ENCODE measurements around the gene TRIM32. TPM values are rescaled to one million over a fixed set of nuclear protein-coding genes. Genes with fewer than 3 reads are reported as not detected.

The TRIM32 gene
- total and polyA plus RNA-seq, 2 of the 13 experiments (the other 11 are each of a cell fraction or from before 2014, with no cell fraction given), result 6.5 to 7.7 TPM

DNA sequence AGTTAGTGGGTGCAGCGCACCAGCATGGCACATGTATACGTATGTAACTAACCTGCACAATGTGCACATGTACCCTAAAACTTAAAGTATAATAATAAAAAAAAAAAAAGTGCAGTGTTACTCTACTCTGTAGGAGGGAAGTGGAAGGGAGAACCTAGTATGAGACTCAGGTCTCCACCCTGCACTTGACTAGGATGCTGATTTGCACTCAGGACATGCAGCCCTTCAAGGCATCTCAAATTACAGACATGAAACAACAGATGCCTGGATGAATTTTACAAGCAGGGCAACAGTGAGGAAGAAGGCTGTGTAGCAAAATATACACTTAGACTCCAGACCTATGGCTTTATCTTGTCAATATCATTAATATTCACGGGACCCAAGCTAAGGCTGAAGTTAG is 16.5 kb downstream of the TRIM32 start:
- H3K4me2 ChIP-seq (ENCODE audit: low read depth, low read length), result no peak overlapping the region
- DNase-seq (ENCODE audit: low spot score) (no peak), ATAC-seq (no peak), FAIRE-seq (no peak)
- in situ Hi-C loops (cut with HindIII; ENCODE audit: extremely low pct_ligation_motif_present, low pct_unique_long_range_greater_than_20kb), result no loop called here
- H3K27ac ChIP-seq (ENCODE audit: extremely low read length, insufficient read depth, low read length), result no peak overlapping the region
- no peaks in the 10 kb centered on the region for H3K9me3 ChIP-seq (ENCODE audit: low read length)
- intact Hi-C loops (cut with micrococcal nuclease; ENCODE audit: unreplicated experiment), result no loop called here
- no peak overlapping the region for H3K9ac ChIP-seq (ENCODE audit: insufficient read depth, low read depth, low read length)
- H3K27me3 ChIP-seq (ENCODE audit: control insufficient read depth in 1 of 2, insufficient read depth in 2 of 2, low read length in 2 of 2), result no peaks in the 10 kb centered on the region
- H3K36me3 ChIP-seq (replicated peaks in 1 of 2; ENCODE audit: control insufficient read depth in 1 of 2, insufficient read depth in 2 of 2, low read length in 2 of 2), result peaks cover 0 to 8% of the 10 kb centered on the region in 2 experiments; a peak in 2 of 5 replicates
- ChIA-PET POLR2A (no interaction called here), CTCF (ENCODE audit: low intra/inter-chr PET ratio, low total read pairs) (no interaction called here)
- WGBS (ENCODE audit: low lambda C conversion rate), result 93% methylated on average over 3 of the region's 3 CpGs
- H4K20me1 ChIP-seq (ENCODE audit: insufficient read depth, low read length), result no peaks in the 10 kb centered on the region
- no peak overlapping the region for H2AFZ ChIP-seq (ENCODE audit: low read length)
- no peaks in the 10 kb centered on the region for H3K4me1 ChIP-seq (ENCODE audit: insufficient read depth, low read length)
- BruUV-seq (replicated peaks), result no TSS peak
- TF ChIP-seq ZNF260 (CRISPR knock-in tag; IDR thresholded peaks at IDR 0.05; ENCODE audit: borderline replicate concordance, low read depth) (no peak), ZNF558 (CRISPR knock-in tag; IDR thresholded peaks at IDR 0.05; ENCODE audit: borderline replicate concordance) (no peak), CSRNP1 (CRISPR knock-in tag; IDR thresholded peaks at IDR 0.05) (no peak), ZNF138 (CRISPR knock-in tag; IDR thresholded peaks at IDR 0.05; ENCODE audit: low read depth) (no peak), NBN (conservative IDR thresholded peaks at IDR 0.05) (no peak), RCOR2 (CRISPR knock-in tag; IDR thresholded peaks at IDR 0.05) (no peak)
- TF ChIP-seq, protein P1, sequence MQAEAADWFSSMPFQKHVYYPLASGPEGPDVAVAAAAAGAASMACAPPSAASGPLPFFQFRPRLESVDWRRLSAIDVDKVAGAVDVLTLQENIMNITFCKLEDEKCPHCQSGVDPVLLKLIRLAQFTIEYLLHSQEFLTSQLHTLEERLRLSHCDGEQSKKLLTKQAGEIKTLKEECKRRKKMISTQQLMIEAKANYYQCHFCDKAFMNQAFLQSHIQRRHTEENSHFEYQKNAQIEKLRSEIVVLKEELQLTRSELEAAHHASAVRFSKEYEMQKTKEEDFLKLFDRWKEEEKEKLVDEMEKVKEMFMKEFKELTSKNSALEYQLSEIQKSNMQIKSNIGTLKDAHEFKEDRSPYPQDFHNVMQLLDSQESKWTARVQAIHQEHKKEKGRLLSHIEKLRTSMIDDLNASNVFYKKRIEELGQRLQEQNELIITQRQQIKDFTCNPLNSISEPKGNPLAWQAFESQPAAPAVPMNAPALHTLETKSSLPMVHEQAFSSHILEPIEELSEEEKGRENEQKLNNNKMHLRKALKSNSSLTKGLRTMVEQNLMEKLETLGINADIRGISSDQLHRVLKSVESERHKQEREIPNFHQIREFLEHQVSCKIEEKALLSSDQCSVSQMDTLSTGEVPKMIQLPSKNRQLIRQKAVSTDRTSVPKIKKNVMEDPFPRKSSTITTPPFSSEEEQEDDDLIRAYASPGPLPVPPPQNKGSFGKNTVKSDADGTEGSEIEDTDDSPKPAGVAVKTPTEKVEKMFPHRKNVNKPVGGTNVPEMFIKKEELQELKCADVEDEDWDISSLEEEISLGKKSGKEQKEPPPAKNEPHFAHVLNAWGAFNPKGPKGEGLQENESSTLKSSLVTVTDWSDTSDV (CRISPR knock-in tag; IDR thresholded peaks at IDR 0.05), result no peak
- H3K79me2 ChIP-seq (ENCODE audit: insufficient read depth, low read length), result no peaks in the 10 kb centered on the region
- no peak overlapping the region for H3K4me3 ChIP-seq (replicated peaks in 1 of 3; ENCODE audit: insufficient read depth in 1 of 3, low read depth in 2 of 3, low read length in 3 of 3)
